Fibroblast of pulmonary artery (primary cell): ENCODE results near the gene XRCC3.

ENCODE experiments used
- DNase-seq: peaks from one replicate; pipeline ENCODE4 v3.0.0-alpha.2; 2010; ENCODE audit warnings: low read depth
- H3K4me3 ChIP-seq: replicated peaks from 2 replicates; pipeline ENCODE4 v1.5.1; 2011; ENCODE audit warnings: low read depth, mild to moderate bottlenecking, control low read depth, low read length, moderate library complexity
- CTCF ChIP-seq: IDR thresholded peaks from 2 replicates; pipeline ENCODE4 v1.5.1; 2011; ENCODE audit warnings: mild to moderate bottlenecking, control low read depth, low read length, inconsistent platforms; ENCODE audit errors: missing control alignments

Gene XRCC3

GRCh38 chr14:103711516-103712431 is 3.5 kb downstream of the XRCC3 start:
- no peak for DNase-seq
- H3K4me3 ChIP-seq, result no peak overlapping the region
- TF ChIP-seq CTCF, result no peak

- no peak for TF ChIP-seq CTCF
- H3K4me3 ChIP-seq, result no peak overlapping the region
- DNase-seq, result no peak
Observed at GRCh38 chr14:103710771-103711377, 4.4 kb downstream of the XRCC3 start.

- TF ChIP-seq CTCF, result no peak
- H3K4me3 ChIP-seq, result no peak overlapping the region
- DNase-seq, result no peak
Observed at GRCh38 chr14:103709814-103710213, 5.4 kb downstream of the XRCC3 start.

- H3K4me3 ChIP-seq, result no peak overlapping the region
- no peak for TF ChIP-seq CTCF
- DNase-seq, result no peak
Observed at GRCh38 chr14:103708750-103709187, 6.5 kb downstream of the XRCC3 start.

- no peak for DNase-seq
- H3K4me3 ChIP-seq, result no peak overlapping the region
- no peak for TF ChIP-seq CTCF
Observed at GRCh38 chr14:103707329-103708263, 7.7 kb downstream of the XRCC3 start.

GRCh38 chr14:103706551-103707328 is 8.5 kb downstream of the XRCC3 start:
- no peak overlapping the region for H3K4me3 ChIP-seq
- no peak for TF ChIP-seq CTCF
- no peak for DNase-seq
